ENCODE measurements around the gene STOX2. TPM values are rescaled to one million over a fixed set of nuclear protein-coding genes. Genes with fewer than 3 reads are reported as not detected.

The STOX2 gene
- total RNA-seq, 1 donor from 2014 or later = 11.6 TPM

- peaks cover 18% of the 10 kb centered on the region for H3K36me3 Mint-ChIP-seq
- Histone ChIP-seq H3K9me3 (ENCODE audit: low read depth) (no peaks in the 10 kb centered on the region), H2AFZ (replicated peaks) (no peak overlapping the region), H3K4me2 (peak overlapping the region; percentile 4), H3K4me1 (peaks cover 8% of the 10 kb centered on the region), H3K9ac (no peak overlapping the region), H3K79me2 (ENCODE audit: low read depth) (peaks cover 13% of the 10 kb centered on the region), H3K27ac (no peak overlapping the region), H4K20me1 (ENCODE audit: low read depth) (no peaks in the 10 kb centered on the region), H3F3A (ENCODE audit: low read depth) (no peaks in the 10 kb centered on the region), H3K4me3 (no peak overlapping the region), H3K27me3 (no peaks in the 10 kb centered on the region), H3K36me3 (no peaks in the 10 kb centered on the region)
- no peak for TF ChIP-seq EZH2 (IDR thresholded peaks at IDR 0.05)
- no peak for TF ChIP-seq EZH2phosphoT487 (IDR thresholded peaks at IDR 0.05)
- TF ChIP-seq CTCF (IDR thresholded peaks at IDR 0.05) = no peak
- peaks cover 2% of the 10 kb centered on the region for H3K27me3 Mint-ChIP-seq (ENCODE audit: insufficient read depth, low read depth)
- peaks cover 28% of the 10 kb centered on the region for H3K4me1 Mint-ChIP-seq
- peak overlapping the region; percentile 73 for H3K27ac Mint-ChIP-seq
- peaks cover 10% of the 10 kb centered on the region for H3K9me3 Mint-ChIP-seq
- H3K4me3 Mint-ChIP-seq = no peak overlapping the region
- no peak for DNase-seq (ENCODE audit: low spot score)
Observed at GRCh38 chr4:183935355-183936005, 30.4 kb downstream of the STOX2 start.

GRCh38 chr4:183936047-183936446 is 30.9 kb downstream of the STOX2 start:
- Mint-ChIP-seq H3K27me3 (ENCODE audit: insufficient read depth, low read depth) (peaks cover 2% of the 10 kb centered on the region), H3K4me1 (peaks cover 28% of the 10 kb centered on the region), H3K9me3 (peaks cover 10% of the 10 kb centered on the region), H3K36me3 (peaks cover 21% of the 10 kb centered on the region), H3K27ac (no peak overlapping the region), H3K4me3 (no peak overlapping the region)
- peaks cover 12% of the 10 kb centered on the region for H3K79me2 ChIP-seq (ENCODE audit: low read depth)
- peak overlapping the region; percentile 4 for H3K4me2 ChIP-seq
- H3K9ac ChIP-seq = no peak overlapping the region
- TF ChIP-seq CTCF (IDR thresholded peaks at IDR 0.05) = no peak
- TF ChIP-seq EZH2phosphoT487 (IDR thresholded peaks at IDR 0.05) = no peak
- no peak for TF ChIP-seq EZH2 (IDR thresholded peaks at IDR 0.05)
- H3K4me3 ChIP-seq = no peak overlapping the region
- H3K27ac ChIP-seq = no peak overlapping the region
- H3K4me1 ChIP-seq = peaks cover 8% of the 10 kb centered on the region
- no peaks in the 10 kb centered on the region for H4K20me1 ChIP-seq (ENCODE audit: low read depth)
- H2AFZ ChIP-seq (replicated peaks) = no peak overlapping the region
- no peaks in the 10 kb centered on the region for H3K36me3 ChIP-seq
- no peaks in the 10 kb centered on the region for H3K9me3 ChIP-seq (ENCODE audit: low read depth)
- H3F3A ChIP-seq (ENCODE audit: low read depth) = no peaks in the 10 kb centered on the region
- no peaks in the 10 kb centered on the region for H3K27me3 ChIP-seq
- peak; percentile 25 for DNase-seq (ENCODE audit: low spot score)

GRCh38 chr4:183936574-183937345 is 31.7 kb downstream of the STOX2 start:
- Histone ChIP-seq H3K27me3 (no peaks in the 10 kb centered on the region), H3K27ac (no peak overlapping the region), H3K4me3 (no peak overlapping the region), H3K9ac (no peak overlapping the region), H3K4me1 (peaks cover 8% of the 10 kb centered on the region), H2AFZ (replicated peaks) (no peak overlapping the region), H3K36me3 (no peaks in the 10 kb centered on the region), H4K20me1 (ENCODE audit: low read depth) (no peaks in the 10 kb centered on the region), H3K4me2 (no peak overlapping the region), H3K79me2 (ENCODE audit: low read depth) (peaks cover 8% of the 10 kb centered on the region), H3K9me3 (ENCODE audit: low read depth) (no peaks in the 10 kb centered on the region), H3F3A (ENCODE audit: low read depth) (no peaks in the 10 kb centered on the region)
- Mint-ChIP-seq H3K27me3 (ENCODE audit: insufficient read depth, low read depth) (peaks cover 2% of the 10 kb centered on the region), H3K9me3 (peaks cover 10% of the 10 kb centered on the region), H3K36me3 (peaks cover 22% of the 10 kb centered on the region), H3K4me3 (no peak overlapping the region), H3K4me1 (peaks cover 28% of the 10 kb centered on the region), H3K27ac (no peak overlapping the region)
- DNase-seq (ENCODE audit: low spot score) = no peak
- TF ChIP-seq EZH2phosphoT487 (IDR thresholded peaks at IDR 0.05) = no peak
- no peak for TF ChIP-seq CTCF (IDR thresholded peaks at IDR 0.05)
- no peak for TF ChIP-seq EZH2 (IDR thresholded peaks at IDR 0.05)

Measured in neural progenitor cell (in vitro differentiated cells).